ENCODE results near the gene PKIG. TPM values are rescaled to one million over a fixed set of nuclear protein-coding genes. Genes with fewer than 3 reads are reported as not detected.
A peak's percentile ranks its signal among the peaks of the same experiment; 100 is the strongest.
"Not testable (repeated sequence)": the region's sequence is repeated elsewhere in the genome, so short reads cannot be mapped to it uniquely, and the experiment has no call there.

Gene PKIG
- 10 to 100 TPM; 57.3 to 70.8 (median 63.0) TPM for polyA plus RNA-seq (ENCODE audit: insufficient read length in 4 of 4)

DNA sequence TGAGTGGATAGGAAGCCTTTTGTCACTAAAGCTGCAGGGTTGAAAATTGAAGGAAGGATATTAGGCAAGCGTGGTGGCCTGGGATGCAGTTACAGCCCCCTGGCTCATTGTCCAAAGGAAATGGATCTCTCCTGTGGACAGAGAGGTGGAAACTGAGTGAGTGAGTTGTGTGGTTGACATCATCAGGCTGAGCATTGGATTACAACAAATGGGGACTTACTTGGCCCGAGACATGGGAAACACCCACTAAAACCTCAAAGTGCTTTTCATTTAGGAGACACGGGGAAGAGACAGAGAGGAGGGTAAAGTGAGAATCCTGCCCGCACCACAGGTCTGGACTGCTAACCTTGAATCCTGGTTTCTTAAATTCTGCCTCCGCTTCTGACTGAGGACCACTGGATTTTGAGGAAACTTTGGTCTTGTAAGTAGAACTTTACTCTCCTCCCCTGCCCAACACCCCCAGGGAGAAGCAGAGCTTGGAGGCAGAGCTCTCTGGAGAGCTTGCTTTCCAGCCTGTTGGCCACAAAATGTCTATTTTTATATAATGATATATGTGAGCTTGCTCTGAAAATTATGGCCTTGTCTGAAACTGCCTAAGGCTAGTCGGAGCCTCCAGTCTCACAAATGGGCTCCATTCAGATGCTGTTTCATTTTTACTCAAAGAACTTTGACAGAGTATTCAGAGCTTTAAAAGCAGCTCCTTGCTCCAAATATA, at the start of gene PKIG:
TSS of gene PKIG (plus strand) at position 269 of the 715 bp plus-strand sequence. CDS start 31,978 bp downstream, outside the sequence.
- peak in 2 of 4 donors; percentile 49 to 58 for DNase-seq (ENCODE audit: low read depth in 4 of 4, low spot score in 2 of 4)

DNA sequence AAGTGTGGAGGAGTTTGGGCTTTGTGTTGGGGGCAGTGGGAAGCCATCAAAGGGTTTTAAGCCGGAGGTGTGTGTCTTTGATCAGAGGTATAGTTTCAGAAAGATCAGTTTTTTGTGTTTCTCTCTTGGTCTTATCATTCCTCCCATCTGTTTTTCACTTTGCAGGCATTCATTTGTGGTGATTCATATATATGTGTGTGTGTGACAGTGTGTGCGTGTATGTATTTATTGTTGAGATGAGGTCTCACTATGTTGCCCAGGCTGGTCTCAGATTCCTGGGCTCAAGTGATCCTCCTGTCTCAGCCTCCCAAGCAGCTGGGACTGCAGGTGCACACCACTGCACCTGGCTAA, 49.4 kb upstream of the PKIG start:
- no peak for DNase-seq (ENCODE audit: low read depth in 4 of 4, low spot score in 2 of 4)

DNA sequence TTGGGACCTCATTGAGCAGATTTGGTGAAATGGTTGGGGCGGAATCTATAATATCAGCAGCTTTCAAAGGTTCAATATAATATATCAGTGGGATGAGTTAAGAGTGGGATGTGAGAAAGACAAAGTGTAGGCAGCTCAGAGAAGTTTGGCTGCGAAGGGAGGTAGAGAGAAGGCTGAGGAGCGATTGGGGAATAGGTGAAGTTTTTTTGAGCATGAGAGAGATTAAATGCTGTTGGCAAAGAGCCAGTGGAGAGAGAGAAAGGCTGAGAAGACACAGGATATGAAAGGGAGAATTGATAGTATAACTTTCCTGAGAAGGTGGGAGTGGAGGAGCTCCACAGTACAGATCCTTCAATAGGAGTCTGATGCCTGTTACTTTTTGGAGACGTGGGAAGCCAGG, 48.5 kb upstream of the PKIG start:
- DNase-seq (ENCODE audit: low read depth in 4 of 4, low spot score in 2 of 4) = no peak

DNA sequence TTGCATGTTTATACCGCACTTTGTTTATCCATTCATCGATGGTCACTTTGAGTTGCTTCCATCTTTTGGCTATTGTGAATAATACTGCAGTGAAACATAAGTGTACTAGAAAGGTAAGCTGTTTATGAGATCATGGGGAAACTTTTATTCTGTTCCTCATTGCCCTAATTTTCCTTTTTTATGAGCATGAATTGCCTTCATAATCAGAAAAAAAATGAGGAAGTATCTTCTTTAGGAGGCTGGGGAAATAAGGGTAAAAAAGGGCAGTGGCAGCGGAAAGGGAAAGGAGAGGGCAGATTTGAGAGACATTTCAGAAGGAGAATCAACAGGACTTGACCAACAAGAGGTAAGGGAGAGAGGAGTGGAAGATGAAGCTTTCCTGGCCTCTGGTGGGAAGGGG, 46.2 kb upstream of the PKIG start:
- DNase-seq (ENCODE audit: low read depth in 4 of 4, low spot score in 2 of 4) = no peak

DNA sequence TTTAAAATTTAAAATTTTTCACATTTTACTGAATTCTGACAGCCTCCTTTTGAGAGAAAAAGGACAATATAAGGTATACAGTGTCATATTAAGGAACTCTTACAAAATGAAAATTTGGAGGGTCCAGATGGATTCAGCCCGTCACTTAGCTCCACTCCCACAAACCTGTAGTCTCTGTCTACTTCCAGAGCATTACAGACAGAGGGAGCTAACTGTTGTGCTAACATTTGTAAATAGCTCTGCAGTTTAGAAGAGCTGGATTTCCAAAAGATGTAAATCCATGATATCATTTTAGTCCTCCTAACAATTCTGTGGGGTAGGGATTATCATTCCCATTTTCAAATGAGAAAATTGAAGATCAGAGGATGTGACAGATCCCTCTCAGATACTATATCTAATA, 44.4 kb upstream of the PKIG start:
- DNase-seq (ENCODE audit: low read depth in 4 of 4, low spot score in 2 of 4) = no peak

DNA sequence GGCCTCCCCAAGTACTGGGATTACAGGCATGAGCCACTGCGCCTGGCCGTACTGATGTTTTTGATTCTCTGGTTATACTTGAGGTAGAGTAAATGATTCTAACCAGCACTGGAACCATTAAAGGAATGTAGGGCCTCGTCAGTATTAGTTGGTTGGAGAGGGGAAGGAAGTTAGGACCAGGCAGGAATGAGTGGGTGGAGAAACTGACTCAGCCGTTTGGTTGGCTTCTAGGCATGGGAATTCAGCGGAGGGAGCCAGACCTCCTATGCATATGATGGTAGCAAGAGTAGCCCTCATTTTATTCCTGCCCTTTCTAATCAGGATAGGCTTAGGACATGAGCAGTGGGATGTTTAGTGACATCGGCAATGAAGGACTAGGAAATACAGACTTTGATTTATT, 41.5 kb upstream of the PKIG start:
- no peak for DNase-seq (ENCODE audit: low read depth in 4 of 4, low spot score in 2 of 4)

DNA sequence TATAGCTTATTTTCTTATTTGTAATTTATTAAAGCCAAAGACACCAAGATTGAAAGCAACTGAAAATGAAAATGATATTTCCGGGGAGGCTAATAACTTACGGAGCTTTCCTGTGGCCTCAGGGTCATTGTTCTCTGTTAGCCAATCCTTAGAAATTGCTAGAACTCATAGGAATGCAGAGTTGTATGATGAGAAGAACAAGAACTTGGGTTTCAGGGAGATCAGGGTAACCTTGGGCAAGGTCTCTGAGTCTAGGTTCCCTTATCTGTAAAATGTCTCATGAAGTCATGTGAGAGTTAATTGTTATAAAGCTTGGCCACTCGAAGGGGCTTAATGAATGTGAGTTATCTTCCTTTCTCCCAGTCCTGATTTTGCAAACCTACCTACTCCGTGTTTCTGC, 40.4 kb upstream of the PKIG start:
- no peak for DNase-seq (ENCODE audit: low read depth in 4 of 4, low spot score in 2 of 4)

DNA sequence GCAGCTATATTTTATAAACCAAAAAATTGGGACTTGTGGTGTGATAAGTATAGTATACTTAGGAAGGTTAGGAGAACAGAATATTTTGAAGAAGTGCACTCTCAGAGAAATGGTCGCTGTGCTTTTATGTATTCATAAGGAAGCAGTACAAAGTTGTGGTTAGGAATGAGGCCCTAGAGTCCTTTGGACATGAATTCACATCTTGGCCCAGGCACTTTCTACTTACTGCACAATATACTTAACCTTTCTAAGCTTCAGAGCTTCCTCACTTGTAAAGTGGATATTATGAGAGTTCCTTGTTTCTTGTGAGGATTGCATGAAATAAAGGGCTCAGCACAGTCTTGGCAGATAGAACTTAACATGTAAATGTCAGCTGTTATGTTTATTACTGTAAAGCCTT, 39.5 kb upstream of the PKIG start:
- DNase-seq (ENCODE audit: low read depth in 4 of 4, low spot score in 2 of 4) = no peak

DNA sequence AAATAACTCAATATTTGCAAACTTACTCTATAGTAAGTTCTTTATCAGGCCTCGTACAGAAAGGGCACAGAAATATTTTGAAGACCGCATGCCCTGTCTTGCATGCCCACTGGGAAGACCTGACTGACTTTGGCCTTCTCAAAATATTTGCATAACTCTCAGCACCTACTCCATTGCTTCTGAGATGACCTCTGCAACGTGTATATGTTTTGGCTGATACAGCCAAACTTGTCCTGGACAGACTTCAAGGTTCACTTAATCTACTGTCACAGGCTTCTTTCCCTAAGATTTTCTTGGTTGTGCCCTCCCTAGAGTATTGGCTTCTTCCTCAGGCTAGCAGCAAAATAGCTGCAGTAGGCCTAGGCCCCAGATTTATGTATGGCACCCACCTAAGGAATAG, 39.0 kb upstream of the PKIG start:
- DNase-seq (ENCODE audit: low read depth in 4 of 4, low spot score in 2 of 4) = no peak

DNA sequence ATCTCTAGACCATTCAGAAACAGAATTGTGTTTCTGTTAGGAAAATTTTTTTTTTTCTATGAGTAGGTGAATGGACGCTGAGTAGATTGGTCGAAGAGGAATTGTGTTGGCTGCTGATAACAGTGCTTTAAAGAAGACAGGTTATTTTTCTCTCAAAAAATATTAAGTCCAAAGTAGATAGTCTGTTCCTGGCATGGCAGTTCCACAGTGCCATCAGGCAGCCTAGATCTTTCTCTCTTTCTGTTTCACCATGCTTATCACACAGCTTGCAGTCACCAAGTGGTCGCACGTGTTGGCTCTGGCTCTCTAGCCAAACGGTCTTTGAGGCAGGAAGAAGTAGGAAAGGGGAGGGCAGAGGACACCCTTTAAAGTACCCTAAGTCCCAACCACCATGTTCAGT, 38.1 kb upstream of the PKIG start:
- no peak for DNase-seq (ENCODE audit: low read depth in 4 of 4, low spot score in 2 of 4)

DNA sequence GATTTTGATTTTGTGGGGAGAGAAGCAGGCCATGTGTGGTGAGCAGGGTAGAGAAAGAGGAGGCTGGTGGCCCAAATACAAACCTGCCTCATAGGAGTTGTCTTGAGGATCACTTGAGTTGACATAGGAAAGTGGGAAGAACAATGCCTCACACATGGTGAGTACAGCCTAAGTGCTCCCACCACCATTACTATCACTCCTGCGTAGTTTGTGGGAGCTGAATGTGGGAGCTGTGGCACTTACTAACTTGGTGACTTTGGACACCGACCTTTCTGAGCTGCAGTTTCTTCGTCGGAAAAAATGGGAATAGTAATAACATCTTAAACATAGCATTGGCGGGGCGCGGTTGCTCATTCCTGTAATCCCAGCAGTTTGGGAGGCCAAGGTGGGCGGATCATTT, 35.0 kb upstream of the PKIG start:
- DNase-seq (ENCODE audit: low read depth in 4 of 4, low spot score in 2 of 4) = no peak

DNA sequence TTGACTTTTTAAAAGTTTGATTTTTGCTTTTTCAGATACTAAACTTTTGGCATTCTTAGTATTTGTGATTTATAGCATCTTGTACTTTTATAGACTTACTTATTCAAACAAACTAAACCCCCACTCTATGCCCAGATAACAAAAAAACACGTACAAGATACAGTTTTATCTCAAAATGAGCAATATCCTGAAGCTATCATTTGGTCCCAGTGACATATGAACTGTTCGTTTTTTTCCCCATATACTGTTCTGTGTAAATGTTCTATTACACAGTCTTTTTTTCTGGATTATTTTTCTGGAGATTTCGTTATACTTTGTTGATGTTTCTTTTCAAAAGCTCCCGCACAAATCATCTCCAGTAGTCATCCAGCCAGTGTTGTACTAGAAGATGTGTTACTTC, 33.3 kb upstream of the PKIG start:
- DNase-seq (ENCODE audit: low read depth in 4 of 4, low spot score in 2 of 4) = no peak

DNA sequence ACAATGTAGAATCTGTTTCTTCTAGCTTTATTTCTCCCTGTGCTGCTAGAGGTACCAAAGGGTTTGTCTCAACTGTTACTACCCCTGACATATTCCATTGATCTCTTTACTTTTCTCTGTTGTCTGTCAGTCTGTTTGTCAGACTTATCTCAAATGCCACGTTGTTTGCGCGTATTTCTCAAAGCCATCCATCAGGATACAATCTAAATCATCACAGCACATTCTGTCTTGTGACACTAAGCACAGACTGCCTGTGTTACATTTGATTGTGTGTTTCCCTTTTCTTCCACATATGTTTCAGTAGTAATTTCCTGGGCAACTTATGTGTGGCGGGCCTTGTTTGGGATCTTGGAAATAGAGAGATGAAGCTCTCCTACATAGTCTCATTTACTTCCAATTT, 30.3 kb upstream of the PKIG start:
- DNase-seq (ENCODE audit: low read depth in 4 of 4, low spot score in 2 of 4) = no peak

DNA sequence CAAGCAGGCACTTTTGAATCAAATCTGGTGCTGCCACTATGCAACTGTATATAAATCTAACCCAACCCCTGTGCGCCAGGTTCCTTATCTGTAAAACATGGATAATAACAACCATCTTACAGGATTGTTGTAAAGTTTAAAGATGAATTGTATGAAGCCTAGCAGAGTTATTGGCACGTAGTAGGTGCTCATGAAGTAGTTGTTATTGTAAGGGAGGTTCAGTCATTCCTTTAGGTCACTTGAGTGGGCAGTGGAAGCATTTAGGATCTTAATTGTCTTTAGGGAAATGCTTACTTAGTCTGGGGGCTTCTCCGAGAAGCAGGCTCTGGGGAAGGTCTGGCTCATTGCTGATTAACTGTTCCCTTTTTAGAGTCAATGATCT, 29.8 kb upstream of the PKIG start:
- no peak for DNase-seq (ENCODE audit: low read depth in 4 of 4, low spot score in 2 of 4)

DNA sequence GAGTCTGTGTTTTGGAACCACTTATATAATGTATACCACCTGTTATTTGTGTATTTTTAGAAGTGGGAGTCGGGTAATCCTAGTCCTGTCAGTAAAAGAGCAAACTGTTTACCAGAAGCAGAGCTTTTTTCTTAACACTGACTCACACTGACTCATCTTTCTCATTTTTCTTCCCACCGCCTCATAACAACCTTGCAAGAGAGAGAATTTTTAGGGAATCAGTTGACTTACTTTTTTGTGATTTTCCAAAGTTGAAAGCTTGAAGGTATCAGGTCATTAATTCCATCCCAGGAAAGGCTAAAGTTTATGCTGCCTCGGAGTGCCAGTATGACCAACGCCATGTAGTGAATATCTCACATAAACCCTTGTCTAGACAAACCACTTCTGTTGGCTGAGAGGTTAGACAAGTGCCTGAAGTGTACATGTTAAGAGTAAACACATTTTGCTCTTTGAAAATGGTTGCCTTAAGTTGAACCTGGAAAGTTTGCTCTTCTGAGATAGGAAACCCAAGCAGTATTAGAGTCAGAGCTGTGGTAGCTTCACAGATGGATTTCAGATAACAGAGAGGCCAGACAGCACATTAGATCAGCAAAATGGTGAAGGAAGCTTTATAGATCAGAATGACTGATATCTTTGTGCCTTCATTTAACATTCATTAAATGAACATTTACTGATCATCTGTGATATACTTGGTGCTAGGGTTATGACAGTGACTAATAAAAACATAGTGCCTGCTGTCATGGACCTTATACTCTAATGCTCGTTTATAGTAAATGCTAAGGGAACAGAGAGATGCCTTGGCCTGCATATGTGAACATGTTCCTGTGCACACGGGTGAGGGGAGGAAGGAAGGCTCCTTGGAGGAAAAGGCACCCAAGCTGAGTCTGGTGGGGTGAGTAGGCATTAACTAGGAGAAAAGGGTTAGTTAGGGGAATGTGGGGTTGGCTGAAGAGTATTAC, 29.1 kb upstream of the PKIG start:
- no peak for DNase-seq (ENCODE audit: low read depth in 4 of 4, low spot score in 2 of 4)

DNA sequence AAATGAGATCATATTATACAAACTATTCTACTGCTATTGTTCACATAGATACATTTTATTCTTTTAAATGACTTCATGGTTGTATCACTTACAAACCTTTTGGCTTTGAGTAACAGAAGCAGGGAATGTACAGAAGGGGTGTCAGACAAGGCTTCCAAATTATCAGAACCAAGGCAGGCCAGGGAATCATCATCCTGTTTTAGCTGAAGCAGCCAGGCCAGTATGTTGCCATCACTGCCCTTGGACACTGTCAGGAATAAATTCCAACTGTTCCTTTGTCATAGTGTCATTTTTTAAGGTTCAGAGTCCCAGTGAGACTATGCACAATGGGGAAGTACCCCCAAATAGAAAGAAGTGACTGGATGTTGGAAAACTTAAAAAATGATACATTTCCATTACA, 23.1 kb upstream of the PKIG start:
- no peak for DNase-seq (ENCODE audit: low read depth in 4 of 4, low spot score in 2 of 4)

DNA sequence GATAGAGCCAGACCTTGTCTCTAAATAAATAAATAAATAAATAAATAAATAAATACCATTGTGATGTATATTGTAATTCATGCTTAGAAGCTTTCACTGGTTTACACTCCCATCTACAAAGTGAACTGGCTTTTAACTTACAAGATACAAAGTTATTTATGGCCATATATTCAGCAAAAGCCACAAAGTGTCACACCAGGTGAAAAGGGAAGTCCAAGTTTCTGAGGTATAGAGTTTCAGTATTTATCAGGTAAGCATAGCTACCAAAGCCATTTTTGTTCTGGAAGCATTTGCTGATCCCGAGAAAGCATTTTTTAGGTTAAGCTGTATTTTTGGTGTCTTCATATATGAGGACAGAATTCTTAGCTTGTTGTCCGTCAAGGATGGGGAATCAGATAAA, 22.1 kb upstream of the PKIG start:
- DNase-seq (ENCODE audit: low read depth in 4 of 4, low spot score in 2 of 4) = no peak

DNA sequence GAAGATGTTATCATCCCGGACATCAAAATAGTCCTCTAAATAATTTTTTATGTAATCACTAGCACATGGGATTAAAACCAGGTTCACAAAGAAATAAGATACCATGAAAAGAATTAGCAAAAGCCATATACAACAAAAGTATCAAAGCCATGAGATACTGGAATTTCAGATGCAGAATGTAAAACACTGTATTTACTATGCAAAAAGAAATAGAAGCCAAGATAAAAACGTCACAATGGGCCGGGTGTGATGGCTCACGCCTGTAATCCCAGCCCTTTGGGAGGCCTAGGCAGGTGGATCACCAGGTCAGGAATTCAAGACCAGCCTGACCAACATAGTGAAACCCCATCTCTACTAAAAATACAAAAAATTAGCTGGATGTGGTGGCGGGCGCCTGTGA, 21.6 kb upstream of the PKIG start:
- DNase-seq (ENCODE audit: low read depth in 4 of 4, low spot score in 2 of 4) = not testable (repeated sequence)

DNA sequence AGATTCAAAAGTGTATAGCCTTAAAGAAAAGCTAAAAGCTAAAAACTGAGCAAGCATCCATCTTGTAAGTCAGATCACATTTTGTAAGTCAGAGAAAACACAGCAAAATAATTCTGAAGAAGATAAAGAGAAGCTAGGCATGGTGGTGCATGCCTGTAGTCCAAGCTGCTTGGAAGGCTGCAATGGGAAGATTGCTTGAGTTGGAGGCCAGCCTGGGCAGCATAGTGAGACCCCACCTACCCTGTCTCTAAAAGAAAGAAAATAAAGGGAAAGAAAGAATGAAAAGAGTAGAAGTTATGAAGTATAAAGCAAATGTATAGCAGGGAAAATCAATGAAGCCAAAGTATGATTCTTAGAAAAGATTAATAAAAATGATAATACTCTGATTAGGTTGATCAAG, 20.5 kb upstream of the PKIG start:
- no peak for DNase-seq (ENCODE audit: low read depth in 4 of 4, low spot score in 2 of 4)

DNA sequence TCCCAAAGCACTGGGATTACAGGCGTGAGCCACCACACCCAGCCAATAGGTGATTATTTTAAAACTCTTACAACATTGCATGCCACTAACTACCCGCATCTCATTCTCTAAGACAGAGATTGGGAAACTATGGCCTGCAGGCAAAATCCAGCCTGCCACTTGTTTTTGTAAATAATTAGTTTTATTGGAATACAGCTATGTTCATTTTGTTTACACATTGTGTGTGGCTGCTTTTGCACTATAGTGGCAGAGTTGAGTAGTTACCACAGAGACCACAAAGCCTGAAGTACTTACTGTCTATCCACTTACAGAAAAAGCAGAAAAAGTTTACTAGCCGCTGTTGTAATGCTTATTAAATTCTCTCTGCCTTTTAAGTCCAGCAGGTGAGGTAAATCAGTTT, 16.4 kb upstream of the PKIG start:
- no peak for DNase-seq (ENCODE audit: low read depth in 4 of 4, low spot score in 2 of 4)

DNA sequence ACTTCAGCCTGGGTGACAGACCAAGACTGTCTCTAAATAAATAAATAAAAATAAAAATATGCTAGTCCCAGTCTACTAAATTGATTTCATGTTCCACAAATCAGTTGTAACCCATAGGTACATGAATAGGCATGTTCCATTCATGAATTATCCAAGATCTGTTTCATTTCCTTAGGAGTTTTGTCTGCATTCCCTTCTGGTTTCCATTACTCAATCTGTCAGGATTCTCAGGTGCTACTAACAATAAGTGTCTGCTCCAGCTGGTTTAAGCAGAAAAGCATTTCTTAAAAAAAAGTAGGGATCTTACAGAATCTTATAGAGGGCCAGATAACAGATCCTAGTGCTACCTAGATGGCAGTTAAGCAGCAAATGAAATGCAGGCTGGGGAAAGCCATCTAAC, 15.6 kb upstream of the PKIG start:
- no peak for DNase-seq (ENCODE audit: low read depth in 4 of 4, low spot score in 2 of 4)

DNA sequence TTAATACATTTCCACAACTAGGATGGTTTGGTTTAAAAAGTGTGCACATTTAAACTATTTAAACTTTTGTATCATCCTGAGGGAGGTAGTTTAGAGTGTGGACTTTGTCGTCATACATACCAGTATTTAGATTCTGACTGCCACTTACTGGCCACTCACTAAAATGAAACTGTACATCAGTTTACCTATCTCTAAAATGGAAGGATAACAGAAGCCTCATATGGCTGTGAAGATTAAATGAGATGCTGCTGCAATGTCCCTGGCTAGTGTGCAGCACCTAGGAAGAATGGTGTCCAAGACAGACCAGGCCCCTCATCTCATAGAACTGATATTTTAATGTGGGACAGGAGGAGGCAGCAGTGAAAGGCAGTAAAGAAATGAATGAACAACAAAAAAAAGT, 12.0 kb upstream of the PKIG start:
- no peak for DNase-seq (ENCODE audit: low read depth in 4 of 4, low spot score in 2 of 4)

Data from left renal cortex interstitium (tissue), 4 donors.